Astrocyte of the spinal cord (primary cell): ENCODE results near the gene GAD2.

Source experiments
- DNase-seq: peaks from one replicate; pipeline ENCODE4 v3.0.0; 2011; ENCODE audit warnings: low read depth, low spot score
- H3K4me3 ChIP-seq: 2 replicates; pipeline ENCODE4 v1.5.1; 2011; ENCODE audit warnings: low read depth, mild to moderate bottlenecking, low read length, moderate library complexity
- CTCF ChIP-seq: IDR thresholded peaks from 2 replicates; pipeline ENCODE4 v1.5.1; 2012; ENCODE audit warnings: low read depth, mild to moderate bottlenecking, low read length, inconsistent platforms
- in situ Hi-C: cut with HindIII; loops from 2 replicates; pipeline ENCODE4 v1.10.0; 2017; ENCODE audit warnings: low sequenced_read_pairs

GAD2 gene

GRCh38 chr10:26216585-26217395 lies at the start of gene GAD2:
Gene GAD2 (plus strand): TSS chr10:26216774. CDS start chr10:26216810, 36 bp downstream.
- no peak for TF ChIP-seq CTCF
- no peak within 1 kb of the TSS for H3K4me3 ChIP-seq
- in situ Hi-C loops = no loop called here
- no peak for DNase-seq

- no peak for DNase-seq
- no peak overlapping the region for H3K4me3 ChIP-seq
- no peak for TF ChIP-seq CTCF
- in situ Hi-C loops = no loop called here
These were observed 47.1 kb upstream of the GAD2 start for GRCh38 chr10:26169466-26169865.

- in situ Hi-C loops = no loop called here
- no peak overlapping the region for H3K4me3 ChIP-seq
- DNase-seq = no peak
- TF ChIP-seq CTCF = no peak
These were observed 44.4 kb upstream of the GAD2 start for GRCh38 chr10:26172131-26172530.

- in situ Hi-C loops = no loop called here
- H3K4me3 ChIP-seq = no peak overlapping the region
- no peak for DNase-seq
- TF ChIP-seq CTCF = no peak
These were observed 42.7 kb upstream of the GAD2 start for GRCh38 chr10:26173837-26174236.

- in situ Hi-C loops = no loop called here
- no peak for DNase-seq
- no peak for TF ChIP-seq CTCF
- H3K4me3 ChIP-seq = no peak overlapping the region
These were observed 39.2 kb upstream of the GAD2 start for GRCh38 chr10:26177341-26177740.

- no peak for DNase-seq
- H3K4me3 ChIP-seq = no peak overlapping the region
- TF ChIP-seq CTCF = no peak
- in situ Hi-C loops = no loop called here
These were observed 22.3 kb upstream of the GAD2 start for GRCh38 chr10:26194275-26194674.
